Myocyte (in vitro differentiated cells): ENCODE results near the gene METTL8. TPM values are rescaled to one million over a fixed set of nuclear protein-coding genes. Genes with fewer than 3 reads are reported as not detected.
A peak's percentile ranks its signal among the peaks of the same experiment; 100 is the strongest.
"Not testable (repeated sequence)": the region's sequence is repeated elsewhere in the genome, so short reads cannot be mapped to it uniquely, and the experiment has no call there.

ENCODE experiments used
- DNase-seq: peaks from one replicate; pipeline ENCODE4 v3.0.0-alpha.2; 2012; ENCODE audit warnings: low read depth
- total RNA-seq: library from RNA; depleted of rRNA; stranded (reverse); fragments of >200 nt; gene quantifications from 2 replicates; pipeline ENCODE4 v1.2.3, GENCODE V29; 2014

The METTL8 gene
- total RNA-seq, 1 donor from 2014 or later = 34.0 TPM

DNA sequence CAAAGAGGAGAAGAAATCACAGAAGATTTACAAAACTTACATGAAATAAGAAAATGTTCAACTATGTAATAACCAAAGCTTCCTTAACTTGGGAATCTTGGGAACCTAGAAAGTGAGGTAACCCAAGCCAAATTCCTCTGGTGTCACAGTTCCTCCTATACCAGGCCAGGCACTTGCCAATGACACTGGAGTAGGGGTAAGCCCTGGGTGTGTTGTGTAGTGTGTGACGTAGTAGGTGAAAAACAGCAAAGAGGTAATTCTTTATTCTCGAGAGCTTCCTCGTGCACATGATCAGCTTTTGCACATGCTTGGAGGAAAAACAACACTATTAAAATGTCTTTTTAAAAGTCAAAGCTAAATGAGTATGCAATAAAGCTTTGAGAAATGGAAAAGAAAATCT lies 118.0 kb downstream of the METTL8 start:
- no peak for DNase-seq

DNA sequence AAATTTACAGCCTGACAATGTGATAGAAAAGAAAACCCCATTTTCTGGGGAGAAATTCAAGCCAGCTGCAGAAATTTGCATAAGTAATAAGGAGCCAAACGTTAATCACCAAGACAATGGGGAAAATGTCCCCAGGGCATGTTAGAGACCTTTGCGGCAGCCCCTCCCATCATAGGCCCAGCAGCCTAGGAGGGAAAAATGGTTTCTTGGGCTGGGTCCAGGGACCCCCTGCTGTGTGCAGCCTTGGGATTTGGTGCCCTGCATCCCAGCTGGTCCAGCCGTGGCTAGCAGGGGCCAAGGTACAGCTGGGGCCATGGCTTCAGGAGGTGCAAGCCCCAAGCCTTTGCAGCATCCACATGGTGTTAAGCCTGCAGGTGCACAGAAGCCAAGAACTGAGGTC lies 121.6 kb downstream of the METTL8 start:
- not testable (repeated sequence) for DNase-seq

DNA sequence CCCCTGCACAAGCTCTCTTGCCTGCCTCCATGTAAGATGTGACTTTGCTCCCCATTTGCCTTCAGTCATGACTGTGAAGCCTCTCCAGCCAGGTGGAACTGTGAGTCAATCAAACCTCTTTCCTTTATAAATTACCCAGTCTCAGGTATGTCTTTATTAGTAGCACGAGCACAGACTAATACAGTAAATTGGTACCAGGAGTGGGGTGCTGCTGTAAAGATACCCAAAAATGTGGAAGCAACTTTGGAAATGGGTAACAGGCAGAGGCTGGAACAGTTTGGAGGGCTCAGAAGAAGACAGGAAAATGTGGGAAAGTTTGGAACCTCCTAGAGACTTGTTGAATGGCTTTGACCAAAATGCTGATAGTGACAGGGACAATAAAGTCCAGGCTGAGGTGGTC lies 122.2 kb downstream of the METTL8 start:
- not testable (repeated sequence) for DNase-seq

DNA sequence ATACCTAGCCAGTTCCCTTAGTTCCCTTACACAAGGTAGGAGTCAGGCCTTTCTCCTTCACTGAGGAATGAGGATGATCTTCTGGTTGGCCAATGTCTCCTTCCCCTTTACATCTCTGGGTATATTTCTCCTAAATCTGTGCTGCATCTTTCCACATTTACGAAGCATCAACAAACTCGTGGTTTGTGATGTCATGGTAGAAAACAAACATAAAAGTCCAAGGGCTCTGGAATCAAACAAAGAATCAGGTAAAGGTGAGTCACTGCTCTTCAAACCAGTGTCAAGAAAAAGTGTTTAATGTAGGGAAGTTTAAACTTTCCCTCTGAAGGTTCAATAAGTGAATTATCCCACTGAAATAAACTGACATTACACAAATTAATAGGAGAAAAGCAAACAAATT lies 122.9 kb downstream of the METTL8 start:
- no peak for DNase-seq

DNA sequence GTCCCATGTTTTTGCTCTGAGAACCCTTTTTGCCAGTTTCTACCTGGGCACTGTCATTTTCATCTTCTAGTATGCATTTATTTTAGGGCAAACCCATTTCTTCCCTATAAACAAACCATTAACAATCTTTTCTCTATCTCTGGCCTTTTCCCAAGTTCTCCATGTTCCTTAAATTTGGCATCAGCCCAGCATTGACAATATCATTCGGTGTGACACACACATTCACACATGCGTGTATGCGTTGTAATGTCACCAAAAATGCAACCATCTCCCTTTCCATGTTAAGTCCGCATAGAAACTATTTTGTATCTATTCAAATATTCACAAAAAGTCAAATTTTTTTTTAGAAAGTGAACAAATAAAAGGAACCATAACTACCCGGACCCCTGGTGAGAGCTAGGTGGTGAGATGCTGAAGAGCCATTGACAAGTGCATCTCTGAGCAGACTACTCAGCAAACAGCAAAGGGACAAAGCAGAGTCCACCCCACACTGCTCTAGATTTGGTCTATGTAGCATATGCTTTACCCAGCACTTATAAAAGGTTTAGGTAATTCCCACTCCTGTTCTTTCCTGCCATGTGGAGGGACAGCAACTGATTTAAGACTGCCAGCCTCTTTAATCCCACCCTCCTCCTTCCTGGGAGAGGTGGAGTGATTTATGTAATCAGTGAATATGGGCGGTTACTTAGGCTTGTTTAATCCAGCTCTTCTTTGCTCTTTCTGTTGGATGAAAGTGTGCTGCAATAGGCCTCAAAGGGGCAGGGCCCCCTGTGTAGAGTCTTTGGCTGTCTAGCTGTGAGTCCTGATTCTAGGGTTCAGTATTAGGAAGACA lies 124.1 kb downstream of the METTL8 start:
- DNase-seq = no peak

DNA sequence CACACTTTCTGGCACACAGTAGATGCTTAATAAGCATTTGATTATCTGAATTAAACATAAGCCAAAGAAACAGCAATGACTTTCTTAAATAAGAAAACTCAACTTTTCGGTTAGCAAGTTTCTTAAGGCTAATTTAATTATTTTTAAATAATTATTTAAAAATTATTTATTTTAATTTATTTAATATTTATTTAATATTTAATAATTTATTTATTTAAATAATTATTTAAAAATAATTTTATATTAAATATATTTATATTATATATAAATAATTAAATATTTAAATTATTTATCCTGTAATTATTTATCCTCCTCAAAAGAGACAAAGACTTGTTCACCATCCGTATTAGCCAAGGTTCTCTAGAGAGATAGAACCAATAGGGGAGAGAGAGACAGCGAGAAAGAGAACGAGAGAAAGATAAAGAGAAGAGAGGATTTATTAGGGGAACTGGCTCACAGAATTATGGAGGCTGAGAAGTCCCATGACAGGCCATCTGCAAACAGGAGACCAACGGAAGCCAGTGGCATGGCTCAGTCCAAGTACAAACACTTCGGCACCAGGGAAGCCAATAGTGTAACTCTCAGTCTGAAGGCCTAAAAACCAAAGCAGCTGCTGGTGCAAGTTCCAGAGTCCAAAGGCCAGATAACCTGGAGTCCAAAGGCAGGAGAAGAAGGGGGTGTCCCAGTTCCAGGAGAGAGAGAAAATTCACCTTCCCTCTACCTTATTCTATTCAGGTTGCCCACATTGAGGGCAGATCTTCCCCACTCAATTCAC lies 125.3 kb downstream of the METTL8 start:
- DNase-seq = no peak

DNA sequence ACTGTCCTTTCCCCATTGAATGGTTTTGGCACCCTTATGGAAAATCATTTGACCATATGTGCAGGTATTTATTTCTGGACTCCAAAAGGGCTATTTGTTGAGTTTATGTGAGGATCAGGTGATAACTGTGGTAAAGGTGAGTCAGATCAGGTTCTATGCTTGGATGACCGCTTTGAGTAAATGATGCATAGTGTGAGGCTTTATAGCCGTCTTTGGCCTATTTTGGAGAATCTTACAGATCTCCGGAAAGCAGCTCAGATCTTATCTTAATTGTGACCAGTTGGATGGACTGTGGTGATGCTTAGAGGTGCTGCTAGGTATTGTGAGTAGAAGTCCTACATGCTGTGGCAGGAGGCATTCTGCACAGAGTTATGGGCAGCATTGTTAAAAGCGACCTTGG lies 126.2 kb downstream of the METTL8 start:
- DNase-seq = no peak

DNA sequence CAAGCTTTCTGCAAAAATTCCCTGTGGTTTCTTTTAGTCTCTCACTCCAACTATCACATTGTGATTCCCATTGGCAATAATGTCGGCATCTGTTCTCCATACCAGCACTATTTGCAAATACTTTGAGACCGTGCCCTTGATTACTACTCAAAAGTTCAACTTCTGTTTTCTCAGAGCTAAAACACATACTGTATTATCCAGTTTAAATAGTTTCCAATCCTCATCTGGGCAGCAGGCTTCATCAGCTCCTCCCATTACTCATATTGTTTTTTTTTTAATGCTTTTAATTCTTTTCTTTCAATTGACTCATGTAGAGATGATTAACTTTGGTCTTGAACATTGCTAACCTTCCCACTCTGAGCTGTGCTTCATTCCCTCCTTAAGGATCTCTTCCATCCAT lies 135.8 kb downstream of the METTL8 start:
- DNase-seq = no peak

DNA sequence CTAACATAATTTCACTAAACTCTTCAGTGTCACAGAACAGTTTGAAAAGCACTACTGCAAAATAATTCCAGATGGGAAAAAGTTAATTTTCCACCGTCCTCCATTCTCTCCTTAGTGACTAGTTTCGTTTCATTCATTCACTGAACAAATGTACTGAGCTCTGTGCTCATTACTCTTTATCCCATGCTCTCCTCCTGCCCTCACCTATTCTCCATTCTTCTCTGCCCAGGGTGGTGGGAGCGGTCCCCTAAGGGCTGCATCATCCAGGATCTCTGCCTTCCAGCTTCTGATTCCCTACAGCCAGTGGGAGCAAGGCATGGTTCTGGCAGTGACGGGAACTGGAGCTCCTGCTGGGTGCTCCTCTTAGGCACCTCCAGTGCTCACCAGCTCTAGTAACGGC lies 139.2 kb downstream of the METTL8 start:
- DNase-seq = no peak

DNA sequence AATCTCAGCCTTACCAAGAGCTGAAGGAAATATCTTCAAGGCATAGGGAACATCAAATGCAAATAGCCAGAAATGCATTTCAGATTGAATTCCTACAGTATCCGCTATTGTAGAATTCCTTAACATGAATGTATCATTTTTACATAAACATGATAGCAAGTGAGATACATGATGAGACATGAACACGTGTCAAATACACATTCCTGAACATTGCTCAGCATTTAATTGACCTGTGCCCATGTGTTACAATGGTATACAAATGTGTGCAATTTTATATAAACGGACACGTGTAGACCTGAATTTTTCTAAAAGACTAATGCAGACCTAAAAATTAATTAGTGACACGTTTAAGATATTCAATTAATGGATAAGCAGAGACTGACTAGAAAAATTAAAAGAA lies 140.1 kb downstream of the METTL8 start:
- no peak for DNase-seq

DNA sequence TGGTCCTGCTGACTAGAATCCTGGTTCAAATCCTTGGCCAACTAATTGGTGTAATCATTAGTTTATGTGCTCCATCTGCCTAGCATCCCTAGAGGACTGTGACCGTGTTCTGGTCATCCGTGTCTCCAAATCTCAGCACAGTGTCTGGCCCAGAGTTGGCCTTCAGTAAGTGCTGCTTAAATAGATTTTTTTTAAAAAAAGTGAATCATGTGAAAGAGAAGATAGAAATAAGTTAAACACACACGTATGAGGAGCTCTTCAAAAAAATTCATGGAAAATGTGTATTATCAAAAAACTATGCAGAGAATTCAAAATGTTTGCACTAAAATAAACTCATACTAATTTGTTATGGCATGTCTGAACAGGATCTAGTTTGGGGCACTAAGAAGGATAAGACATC lies 143.8 kb downstream of the METTL8 start:
- DNase-seq = no peak

DNA sequence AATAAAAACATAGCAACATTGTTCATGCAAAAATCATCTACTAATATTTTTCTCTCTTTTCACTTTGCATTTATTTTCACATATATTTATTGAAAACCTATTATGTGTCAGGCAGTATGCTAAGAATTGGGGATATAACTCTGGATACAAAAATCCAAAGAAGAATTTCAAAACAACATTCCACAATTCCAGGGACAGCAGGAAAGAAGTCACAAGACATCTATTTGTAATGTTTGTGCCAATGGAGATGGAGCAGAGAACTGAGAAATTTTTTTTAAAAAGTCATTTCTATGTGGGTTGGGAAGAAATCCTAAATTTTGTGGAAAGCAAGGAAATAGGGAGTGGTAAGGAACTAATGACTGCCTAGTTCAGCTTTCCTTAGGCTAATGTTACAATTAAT lies 144.5 kb downstream of the METTL8 start:
- peak; percentile 15 for DNase-seq

DNA sequence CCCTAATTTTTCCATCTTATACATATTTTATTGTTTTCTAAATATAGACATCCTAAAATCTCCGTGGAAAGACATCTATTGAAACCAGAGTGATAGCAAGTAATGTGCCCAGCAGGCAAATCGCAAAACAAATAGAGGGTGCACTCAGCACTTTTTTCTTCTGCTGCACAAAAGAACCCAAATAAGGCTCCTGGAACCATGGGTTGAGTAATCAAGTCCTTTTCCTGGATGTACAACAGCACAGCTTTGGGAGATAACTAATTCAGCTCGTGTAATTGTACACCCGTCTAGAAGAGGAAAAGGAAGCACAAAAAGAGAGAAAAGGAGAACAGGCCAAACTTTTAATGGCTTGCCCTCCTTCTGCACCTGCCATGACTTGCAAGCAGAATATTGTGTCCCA lies 146.2 kb downstream of the METTL8 start:
- peak; percentile 13 for DNase-seq

DNA sequence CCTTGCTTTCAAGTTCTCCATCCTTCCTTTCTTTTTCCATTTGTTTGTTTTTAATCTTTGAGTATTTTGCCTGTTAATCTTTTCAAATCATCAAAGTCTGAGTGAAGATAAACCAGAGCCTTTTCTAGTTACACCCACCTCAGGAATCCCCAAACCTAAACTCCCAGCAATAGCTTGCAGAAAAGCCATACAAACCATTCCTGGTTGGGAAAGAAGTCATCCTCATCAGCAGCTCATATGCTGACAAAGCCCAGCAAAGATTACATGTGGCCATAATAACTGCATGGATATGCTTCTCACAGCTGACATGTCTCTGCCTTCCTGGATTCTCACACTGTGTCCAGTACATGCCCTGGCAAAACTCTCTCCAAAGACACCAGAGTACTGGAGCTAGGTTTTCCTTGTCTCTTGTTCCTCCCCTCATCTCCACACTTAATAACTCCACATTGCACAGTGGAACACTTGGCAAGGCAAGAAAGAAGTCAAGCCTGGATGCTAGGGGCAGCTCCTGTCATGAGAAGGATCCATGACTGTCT lies 146.7 kb downstream of the METTL8 start:
- peak; percentile 13 for DNase-seq

DNA sequence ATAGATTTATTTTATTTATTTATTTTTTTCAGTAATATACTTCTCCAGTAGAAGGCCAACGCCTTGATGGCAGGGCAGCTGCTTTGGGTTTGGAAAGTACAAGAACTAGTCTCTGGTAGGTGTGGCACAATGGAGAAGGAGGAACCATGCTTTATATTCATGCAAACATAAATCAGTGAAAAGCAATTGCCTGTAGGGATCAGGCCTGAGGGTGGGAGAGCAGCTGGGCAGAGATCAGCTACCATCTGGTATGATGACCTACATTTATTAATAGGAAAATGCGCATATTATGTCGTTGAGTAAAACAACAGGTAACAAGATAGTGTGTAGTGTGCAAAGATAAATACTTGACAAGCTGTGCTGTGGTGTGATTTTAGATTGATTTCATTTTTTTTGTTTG lies 152.7 kb downstream of the METTL8 start:
- no peak for DNase-seq

DNA sequence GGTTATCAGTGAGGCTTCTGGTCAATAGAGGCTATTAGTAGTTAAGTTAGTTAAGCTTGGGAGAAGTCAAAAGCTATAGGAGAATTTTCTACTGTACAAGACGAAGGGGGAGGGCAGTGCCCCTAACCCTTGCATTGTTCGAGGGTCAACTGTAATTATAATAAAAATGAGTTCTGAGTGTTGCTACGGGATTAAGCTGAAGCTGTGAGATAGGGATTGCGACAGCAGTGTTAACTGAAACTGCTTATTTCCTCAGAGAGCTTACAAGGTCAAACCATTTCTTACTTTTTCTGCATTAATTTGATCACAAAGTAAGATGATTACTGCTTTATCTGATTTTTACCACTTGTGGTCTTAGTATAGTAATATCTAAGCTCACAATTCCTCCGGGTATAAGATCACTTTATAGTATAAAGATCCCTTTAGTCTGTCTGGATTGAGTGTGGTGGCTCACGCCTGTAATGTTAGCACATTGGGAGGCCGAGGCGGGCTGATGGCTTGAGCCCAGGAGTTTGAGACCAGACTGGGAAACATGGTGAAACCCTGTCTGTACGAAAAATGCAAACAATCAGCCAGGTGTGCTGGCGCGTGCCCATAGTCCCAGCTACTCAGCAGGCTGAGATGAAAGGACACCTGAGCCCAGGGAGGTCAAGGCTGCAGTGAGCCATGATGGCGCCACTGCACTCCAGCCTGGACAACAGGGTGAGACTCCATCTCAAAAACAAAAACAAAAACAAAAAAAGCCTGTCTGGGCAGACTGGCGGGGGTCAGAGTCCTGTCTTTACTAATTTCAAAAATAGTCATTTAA lies 153.6 kb downstream of the METTL8 start:
- DNase-seq = no peak

DNA sequence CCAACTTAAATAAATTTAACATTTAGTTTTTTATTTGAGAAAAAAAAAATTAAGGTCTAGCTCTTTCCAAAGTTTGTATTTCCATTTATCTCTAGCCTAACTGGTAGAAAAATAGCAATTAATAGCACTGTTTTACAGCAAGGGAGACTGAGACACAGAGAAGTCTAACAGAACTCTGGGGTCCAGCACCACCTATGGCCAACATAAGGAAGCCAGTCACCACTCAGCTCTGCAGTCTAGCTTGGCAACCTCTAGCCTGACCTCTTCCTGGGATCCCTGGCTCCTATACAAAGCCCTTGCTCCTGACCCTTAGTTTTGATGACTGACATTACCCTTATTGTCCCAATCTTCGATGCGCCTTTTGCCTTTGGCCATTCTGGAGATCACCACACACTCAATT lies 159.0 kb downstream of the METTL8 start:
- DNase-seq = no peak

DNA sequence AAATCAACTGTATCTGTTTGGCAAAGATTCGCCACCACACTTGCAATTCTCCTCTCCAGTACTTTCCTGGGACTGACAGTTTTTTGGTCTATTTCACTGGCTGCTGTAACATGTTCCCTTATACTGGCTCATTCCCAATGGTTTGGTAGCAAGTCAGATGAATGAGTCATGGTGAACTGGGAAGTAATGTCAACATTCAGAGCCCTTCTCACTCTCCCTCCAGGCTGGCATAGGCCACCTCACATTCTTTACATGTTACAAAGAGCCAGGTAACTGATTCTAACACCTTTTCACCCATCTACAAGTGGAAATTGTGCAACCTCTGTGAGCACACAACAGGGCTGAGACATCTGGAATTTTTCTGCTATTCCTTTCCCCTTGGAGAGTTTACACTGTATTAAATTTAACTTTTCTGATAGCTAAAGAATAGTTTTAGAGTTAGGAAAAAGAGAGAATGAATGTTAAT lies 161.8 kb downstream of the METTL8 start:
- peak; percentile 82 for DNase-seq

DNA sequence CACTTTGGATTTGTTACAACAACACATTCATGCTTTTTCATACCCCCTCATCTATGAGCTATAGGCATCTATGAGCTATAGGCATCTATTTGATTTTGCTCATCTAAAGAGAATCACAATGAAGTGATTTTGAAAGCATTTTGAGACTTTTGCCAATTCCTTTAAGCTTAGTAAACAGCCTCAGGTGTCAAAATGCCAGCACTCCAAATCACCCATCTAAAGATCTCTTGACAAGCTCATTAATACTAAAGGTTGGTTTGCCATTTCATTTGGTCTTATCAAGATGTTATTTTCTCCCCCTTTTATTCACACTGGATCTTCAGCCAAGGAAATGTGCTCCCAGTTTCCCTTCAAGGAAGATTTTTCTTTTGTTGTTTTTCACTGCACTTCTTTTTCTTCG lies 162.4 kb downstream of the METTL8 start:
- no peak for DNase-seq

DNA sequence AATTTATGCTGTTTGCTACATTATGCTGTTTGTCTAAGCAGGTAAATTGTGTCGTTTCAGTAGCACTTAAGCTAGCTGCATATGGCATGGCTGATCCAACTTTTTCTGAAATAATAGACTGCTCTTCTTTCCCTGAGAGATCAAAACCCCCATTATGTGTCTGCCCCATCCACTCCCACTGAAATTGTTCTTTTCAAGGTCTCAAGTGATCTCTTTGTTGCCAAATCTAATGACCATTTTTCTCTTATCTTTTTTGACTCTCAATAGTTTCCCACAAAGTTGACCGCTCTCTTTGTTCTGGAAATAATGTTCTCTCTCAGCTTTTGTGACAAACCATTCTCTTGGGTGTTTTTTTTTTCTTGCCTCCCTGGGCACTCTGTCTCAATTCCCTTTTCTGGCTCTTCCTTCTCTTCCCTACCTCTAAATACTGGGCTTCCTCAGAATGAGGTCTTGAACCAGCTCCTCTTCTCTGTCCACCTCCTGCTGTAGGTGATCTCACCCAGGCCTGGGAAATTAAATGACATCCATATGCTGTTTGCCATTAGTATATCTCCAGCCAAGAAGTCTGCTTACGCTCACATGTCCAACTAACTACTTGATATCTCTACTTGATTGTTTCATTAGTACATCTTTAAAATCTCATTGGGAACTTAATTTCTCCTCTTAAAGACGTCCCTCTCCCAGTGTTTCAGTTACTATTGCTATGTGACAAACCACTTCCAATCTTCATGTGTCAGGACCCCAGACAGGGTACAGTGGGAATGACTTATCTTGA lies 165.7 kb downstream of the METTL8 start:
- no peak for DNase-seq
